HCT116 (cell line): ENCODE results near the gene PGM2. TPM values are rescaled to one million over a fixed set of nuclear protein-coding genes. Genes with fewer than 3 reads are reported as not detected.

Experiments used
- ATAC-seq: fragments of 200-7000 bp; cut with Tn5 transposase; 2 replicates; pipeline ENCODE4 v1.9.1; 2020; ENCODE audit warnings: mild to moderate bottlenecking, moderate library complexity
- BruUV-seq: library from RNA; stranded (reverse); fragments of 400-500 nt; replicated peaks from 2 replicates; lab custom pipeline; 2021; lab: Mats Ljungman, UMichigan
- CTCF ChIA-PET: fragments of 300-600 bp; sonication (Branson Sonifier 250); formaldehyde crosslinking; loops from one replicate; lab custom pipeline; 2021; ENCODE audit warnings: antibody characterized with exemption; lab: Charles Lee
- POLR2A ChIA-PET: fragments of 300-600, 350-600 bp; sonication (Branson Sonifier 250); formaldehyde crosslinking; loops from one replicate; lab custom pipeline; 2021; ENCODE audit warnings: antibody characterized with exemption; lab: Charles Lee
- RAD21 ChIA-PET, 2 experiments: fragments of 300-600 bp; sonication (Branson Sonifier 250); formaldehyde crosslinking; loops; one replicate each; lab custom pipeline; 2023; ENCODE audit warnings: low total read pairs in 2 of 2; ENCODE audit not compliant: uncharacterized antibody in 2 of 2, unreplicated experiment in 2 of 2, low non-redundant PET in 1 of 2; lab: Charles Lee
- DNase-seq: peaks from one replicate; pipeline ENCODE4 v3.0.0-alpha.2; 2010; ENCODE audit warnings: low read depth, low spot score
- H2AFZ ChIP-seq: fragments of 200-600 bp; shearing (Covaris generic), sonication (generic); 2 replicates; pipeline ENCODE4 v1.6.1; 2017; ENCODE audit warnings: low read depth, mixed run types, mixed read lengths, antibody characterized with exemption, low read length; ENCODE audit not compliant: poor library complexity, severe bottlenecking
- H3K27ac ChIP-seq: 2 replicates; pipeline ENCODE4 v1.5.1; 2012; ENCODE audit warnings: low read depth, low read length
- H3K27me3 ChIP-seq: fragments of 200-600 bp; sonication (generic); 2 replicates; pipeline ENCODE4 v1.6.1; 2016; ENCODE audit warnings: mixed run types, low read length, mixed read lengths; ENCODE audit not compliant: insufficient read depth
- H3K36me3 ChIP-seq, 2 experiments: fragments of 200-500 bp in 1 of 2; fragments of 200-600 bp in 1 of 2; sonication (Bioruptor generic) in 1 of 2; sonication (generic) in 1 of 2; 2 replicates each; pipeline versions ENCODE4 v1.5.1 to v1.6.1; 2014 to 2016; ENCODE audit warnings: low read length in 2 of 2, inconsistent platforms in 1 of 2, mixed read lengths in 1 of 2, mixed run types in 1 of 2; ENCODE audit not compliant: insufficient read depth in 2 of 2, control insufficient read depth in 1 of 2
- H3K4me1 ChIP-seq, 2 experiments: fragments of 200-600 bp in 1 of 2; sonication (generic) in 1 of 2; 2 replicates each; pipeline versions ENCODE4 v1.5.1 to v1.6.1; 2012 to 2017; ENCODE audit warnings: low read length in 2 of 2, inconsistent platforms in 1 of 2, mild to moderate bottlenecking in 1 of 2, mixed read lengths in 1 of 2, mixed run types in 1 of 2, moderate library complexity in 1 of 2; ENCODE audit not compliant: insufficient read depth in 2 of 2, control insufficient read depth in 1 of 2
- H3K4me2 ChIP-seq: fragments of 200-600 bp; sonication (generic); 2 replicates; pipeline ENCODE4 v1.6.1; 2017; ENCODE audit warnings: mixed run types, low read length, mixed read lengths
- H3K4me3 ChIP-seq, 2 experiments: fragments of 200-600 bp in 1 of 2; sonication (generic) in 1 of 2; replicated peaks in 1 of 2; 2 replicates each; pipeline ENCODE4 v1.5.1; 2011 to 2016; ENCODE audit warnings: low read length in 2 of 2, control low read depth in 1 of 2, low read depth in 1 of 2, mild to moderate bottlenecking in 1 of 2, mixed read lengths in 1 of 2, mixed run types in 1 of 2
- H3K79me2 ChIP-seq: fragments of 200-600 bp; sonication (generic); 2 replicates; pipeline ENCODE4 v1.6.1; 2017; ENCODE audit warnings: mild to moderate bottlenecking, mixed run types, low read length, moderate library complexity, mixed read lengths; ENCODE audit not compliant: insufficient read depth
- H3K9ac ChIP-seq: fragments of 200-600 bp; sonication (generic); 2 replicates; pipeline ENCODE4 v1.6.1; 2016; ENCODE audit warnings: low read length, mixed read lengths
- H3K9me2 ChIP-seq: fragments of 200-600 bp; sonication (generic), shearing (Covaris generic); 2 replicates; pipeline ENCODE4 v1.6.1; 2017; ENCODE audit warnings: mixed run types, mild to moderate bottlenecking, moderate library complexity; ENCODE audit not compliant: insufficient read depth
- H3K9me3 ChIP-seq, 2 experiments: fragments of 200-500 bp in 1 of 2; fragments of 200-600 bp in 1 of 2; sonication (Bioruptor generic) in 1 of 2; sonication (generic) in 1 of 2; 2 replicates each; pipeline ENCODE4 v1.6.1; 2014 to 2017; ENCODE audit warnings: low read length in 2 of 2, mixed read lengths in 2 of 2, inconsistent platforms in 1 of 2, low read depth in 1 of 2, mild to moderate bottlenecking in 1 of 2, mixed run types in 1 of 2, moderate library complexity in 1 of 2; ENCODE audit not compliant: control insufficient read depth in 1 of 2, insufficient read depth in 1 of 2
- H4K20me1 ChIP-seq: fragments of 200-600 bp; sonication (generic), shearing (Covaris generic); 2 replicates; pipeline ENCODE4 v1.6.1; 2017; ENCODE audit warnings: mixed run types, mild to moderate bottlenecking, moderate library complexity; ENCODE audit not compliant: insufficient read depth
- CBX3 ChIP-seq: IDR thresholded peaks from 2 replicates; pipeline ENCODE4 v1.6.1; 2012; ENCODE audit warnings: low read depth
- EGR1 ChIP-seq: IDR thresholded peaks from 2 replicates; pipeline ENCODE4 v1.6.1; 2012; ENCODE audit warnings: low read depth
- ELF1 ChIP-seq: IDR thresholded peaks from 2 replicates; pipeline ENCODE4 v1.6.1; 2012; ENCODE audit warnings: low read depth, borderline replicate concordance
- EZH2 ChIP-seq: fragments of 200-600 bp; sonication (generic); IDR thresholded peaks from 2 replicates; pipeline ENCODE4 v1.6.1; 2017; ENCODE audit warnings: antibody characterized with exemption, mixed run types
- EZH2phosphoT487 ChIP-seq: fragments of 200-600 bp; IDR thresholded peaks from 2 replicates; pipeline ENCODE4 v1.6.1; 2018; ENCODE audit warnings: antibody characterized with exemption, borderline replicate concordance
- MAX ChIP-seq: IDR thresholded peaks from 2 replicates; pipeline ENCODE4 v1.6.1; 2012
- POLR2AphosphoS5 ChIP-seq: IDR thresholded peaks from 2 replicates; pipeline ENCODE4 v1.6.1; 2011; ENCODE audit warnings: mild to moderate bottlenecking, low read depth, low read length, moderate library complexity
- SP1 ChIP-seq: IDR thresholded peaks from 2 replicates; pipeline ENCODE4 v1.6.1; 2012; ENCODE audit warnings: low read depth
- YY1 ChIP-seq: IDR thresholded peaks from 2 replicates; pipeline ENCODE4 v1.6.1; 2011; ENCODE audit warnings: low read length, low read depth, moderate library complexity, mild to moderate bottlenecking; ENCODE audit not compliant: insufficient replicate concordance; ENCODE audit errors: extremely low read depth
- ZBTB33 ChIP-seq: IDR thresholded peaks from 2 replicates; pipeline ENCODE4 v1.6.1; 2011; ENCODE audit warnings: mild to moderate bottlenecking, low read length, moderate library complexity; ENCODE audit not compliant: insufficient replicate concordance; ENCODE audit errors: extremely low read depth
- ZFX ChIP-seq: fragments of 450-650 bp; IDR thresholded peaks from 2 replicates; pipeline ENCODE4 v1.6.1; 2017
- ZNF274 ChIP-seq: fragments of 200-500 bp; sonication (Bioruptor generic); IDR thresholded peaks from 2 replicates; pipeline ENCODE4 v1.6.1; 2014; ENCODE audit warnings: mild to moderate bottlenecking, low read depth, low read length, inconsistent platforms
- intact Hi-C: fragments of 100-400 bp; cut with micrococcal nuclease; formaldehyde crosslinking; loops from 2 replicates; pipeline ENCODE4 v1.10.0; 2022
- total RNA-seq: library from RNA; stranded (reverse); gene quantifications from one replicate; pipeline ENCODE4 v1.2.1, GENCODE V29; 2021; ENCODE audit not compliant: unreplicated experiment
- TF ChIP-seq, protein P1 (sequence below): IDR thresholded peaks from 2 replicates; pipeline ENCODE4 v1.6.1; 2012; ENCODE audit warnings: low read depth

PGM2 gene
- total RNA-seq, 1 experiment from 2014 or later, result 48.6 TPM

DNA sequence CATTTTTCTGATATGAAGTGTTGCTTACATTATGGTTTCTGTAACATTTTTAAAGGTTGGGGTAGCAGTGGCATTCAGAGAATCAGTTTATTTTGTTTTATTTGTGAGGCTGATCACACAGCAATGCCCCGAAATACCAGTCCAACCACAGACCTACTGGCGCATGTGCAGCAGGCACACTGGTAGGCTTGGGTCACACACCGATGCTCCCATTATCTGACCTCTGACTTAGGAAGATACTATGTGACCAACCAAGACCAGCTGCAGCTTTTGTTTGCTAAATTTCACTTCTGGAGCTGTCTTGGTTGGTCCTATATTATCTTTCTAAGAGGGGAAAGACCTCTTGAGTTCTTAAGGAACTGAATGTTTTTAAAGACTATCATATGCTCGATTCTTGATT is 18.7 kb downstream of the PGM2 start:
- DNase-seq, result no peak
- H3K79me2 ChIP-seq, result no peaks in the 10 kb centered on the region

More for the DNA sequence above, 18.7 kb downstream of the PGM2 start:
- H3K27me3 ChIP-seq, result no peaks in the 10 kb centered on the region
- H4K20me1 ChIP-seq, result no peaks in the 10 kb centered on the region
- H3K27ac ChIP-seq, result no peak overlapping the region
- H3K36me3 ChIP-seq, result peaks cover 36 to 40% of the 10 kb centered on the region in 2 experiments; a peak in 3 of 4 replicates
- ChIA-PET CTCF (no interaction called here), POLR2A (no interaction called here), RAD21 (no interaction called here)
- H3K4me1 ChIP-seq, result no peaks in the 10 kb centered on the region
- no peaks in the 10 kb centered on the region for H3K9me3 ChIP-seq
- no peak overlapping the region for H2AFZ ChIP-seq
- H3K9me2 ChIP-seq, result no peaks in the 10 kb centered on the region
- no TSS peak for BruUV-seq
- H3K9ac ChIP-seq, result no peak overlapping the region
- no peak overlapping the region for H3K4me3 ChIP-seq
- no peak for ATAC-seq
- H3K4me2 ChIP-seq, result no peak overlapping the region
- intact Hi-C loops, result no loop called here
- no peak for TF ChIP-seq MAX
- TF ChIP-seq ZNF274, result no peak
- no peak for TF ChIP-seq ZFX
- TF ChIP-seq EZH2, result no peak
- no peak for TF ChIP-seq ZBTB33
- no peak for TF ChIP-seq EZH2phosphoT487
- no peak for TF ChIP-seq POLR2AphosphoS5
- TF ChIP-seq CBX3, result no peak
- TF ChIP-seq EGR1, result no peak
- no peak for TF ChIP-seq ELF1
- TF ChIP-seq YY1, result no peak
- TF ChIP-seq, protein P1, sequence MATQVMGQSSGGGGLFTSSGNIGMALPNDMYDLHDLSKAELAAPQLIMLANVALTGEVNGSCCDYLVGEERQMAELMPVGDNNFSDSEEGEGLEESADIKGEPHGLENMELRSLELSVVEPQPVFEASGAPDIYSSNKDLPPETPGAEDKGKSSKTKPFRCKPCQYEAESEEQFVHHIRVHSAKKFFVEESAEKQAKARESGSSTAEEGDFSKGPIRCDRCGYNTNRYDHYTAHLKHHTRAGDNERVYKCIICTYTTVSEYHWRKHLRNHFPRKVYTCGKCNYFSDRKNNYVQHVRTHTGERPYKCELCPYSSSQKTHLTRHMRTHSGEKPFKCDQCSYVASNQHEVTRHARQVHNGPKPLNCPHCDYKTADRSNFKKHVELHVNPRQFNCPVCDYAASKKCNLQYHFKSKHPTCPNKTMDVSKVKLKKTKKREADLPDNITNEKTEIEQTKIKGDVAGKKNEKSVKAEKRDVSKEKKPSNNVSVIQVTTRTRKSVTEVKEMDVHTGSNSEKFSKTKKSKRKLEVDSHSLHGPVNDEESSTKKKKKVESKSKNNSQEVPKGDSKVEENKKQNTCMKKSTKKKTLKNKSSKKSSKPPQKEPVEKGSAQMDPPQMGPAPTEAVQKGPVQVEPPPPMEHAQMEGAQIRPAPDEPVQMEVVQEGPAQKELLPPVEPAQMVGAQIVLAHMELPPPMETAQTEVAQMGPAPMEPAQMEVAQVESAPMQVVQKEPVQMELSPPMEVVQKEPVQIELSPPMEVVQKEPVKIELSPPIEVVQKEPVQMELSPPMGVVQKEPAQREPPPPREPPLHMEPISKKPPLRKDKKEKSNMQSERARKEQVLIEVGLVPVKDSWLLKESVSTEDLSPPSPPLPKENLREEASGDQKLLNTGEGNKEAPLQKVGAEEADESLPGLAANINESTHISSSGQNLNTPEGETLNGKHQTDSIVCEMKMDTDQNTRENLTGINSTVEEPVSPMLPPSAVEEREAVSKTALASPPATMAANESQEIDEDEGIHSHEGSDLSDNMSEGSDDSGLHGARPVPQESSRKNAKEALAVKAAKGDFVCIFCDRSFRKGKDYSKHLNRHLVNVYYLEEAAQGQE, result no peak
- no peak for TF ChIP-seq SP1
